T follicular helper cell (primary cell): Measurements from ENCODE around the gene EFCAB11.
"Not testable (repeated sequence)": the region's sequence is repeated elsewhere in the genome, so short reads cannot be mapped to it uniquely, and the experiment has no call there.

Experiments
- DNase-seq: peaks from one replicate; pipeline ENCODE4 v3.0.0-alpha.2; 2020; ENCODE audit warnings: low read depth

The EFCAB11 gene

GRCh38 chr14:89911010-89911919 lies 43.3 kb downstream of the EFCAB11 start:
- DNase-seq: no peak

- no peak for DNase-seq
Measured at GRCh38 chr14:89910691-89911009, 43.9 kb downstream of the EFCAB11 start.

GRCh38 chr14:89909586-89909985 lies 44.9 kb downstream of the EFCAB11 start:
- no peak for DNase-seq

- no peak for DNase-seq
Measured at GRCh38 chr14:89908712-89909450, 45.6 kb downstream of the EFCAB11 start.

- DNase-seq: no peak
Measured at GRCh38 chr14:89907655-89908054, 46.9 kb downstream of the EFCAB11 start.

GRCh38 chr14:89906000-89906399 lies 48.5 kb downstream of the EFCAB11 start:
- DNase-seq: no peak

- DNase-seq: no peak
Measured at GRCh38 chr14:89903340-89903952, 51.1 kb downstream of the EFCAB11 start.

- DNase-seq: no peak
Measured at GRCh38 chr14:89902881-89903280, 51.6 kb downstream of the EFCAB11 start.

- DNase-seq: no peak
Measured at GRCh38 chr14:89900802-89901201, 53.7 kb downstream of the EFCAB11 start.

GRCh38 chr14:89899917-89900663 lies 54.4 kb downstream of the EFCAB11 start:
- no peak for DNase-seq

- DNase-seq: no peak
Measured at GRCh38 chr14:89899291-89899690, 55.2 kb downstream of the EFCAB11 start.

GRCh38 chr14:89893388-89893787 lies 61.1 kb downstream of the EFCAB11 start:
- not testable (repeated sequence) for DNase-seq

- no peak for DNase-seq
Measured at GRCh38 chr14:89892953-89893352, 61.6 kb downstream of the EFCAB11 start.

- not testable (repeated sequence) for DNase-seq
Measured at GRCh38 chr14:89891721-89892120, 62.8 kb downstream of the EFCAB11 start.

- no peak for DNase-seq
Measured at GRCh38 chr14:89891055-89891454, 63.5 kb downstream of the EFCAB11 start.

- no peak for DNase-seq
Measured at GRCh38 chr14:89890589-89890988, 63.9 kb downstream of the EFCAB11 start.

GRCh38 chr14:89889626-89890025 lies 64.9 kb downstream of the EFCAB11 start:
- no peak for DNase-seq

- DNase-seq: no peak
Measured at GRCh38 chr14:89884761-89885160, 69.8 kb downstream of the EFCAB11 start.

GRCh38 chr14:89881839-89882238 lies 72.7 kb downstream of the EFCAB11 start:
- no peak for DNase-seq

- DNase-seq: not testable (repeated sequence)
Measured at GRCh38 chr14:89874091-89874490, 80.4 kb downstream of the EFCAB11 start.

- no peak for DNase-seq
Measured at GRCh38 chr14:89870316-89870715, 84.2 kb downstream of the EFCAB11 start.

GRCh38 chr14:89869606-89870005 lies 84.9 kb downstream of the EFCAB11 start:
- DNase-seq: no peak
